Neural cell (in vitro differentiated cells): Measurements from ENCODE around the gene ZNF804B. TPM values are rescaled to one million over a fixed set of nuclear protein-coding genes. Genes with fewer than 3 reads are reported as not detected.

ENCODE experiments used
- H2AFZ ChIP-seq: fragments of 200-600, 300-800 bp; sonication (generic), shearing (Covaris generic); 2 replicates; pipeline ENCODE4 v1.6.0; 2014; ENCODE audit warnings: low read depth, mild to moderate bottlenecking, antibody characterized with exemption, low read length, moderate library complexity
- H3F3A ChIP-seq: fragments of 200-600 bp; shearing (Covaris generic); 2 replicates; pipeline ENCODE4 v1.6.1; 2016; ENCODE audit warnings: mild to moderate bottlenecking, moderate library complexity, mixed read lengths, antibody characterized with exemption, low read length; ENCODE audit not compliant: insufficient read depth, poor library complexity, severe bottlenecking
- H3K27ac ChIP-seq: fragments of 200-600, 300-800 bp; sonication (generic), shearing (Covaris generic); 2 replicates; pipeline ENCODE4 v1.5.1; 2014; ENCODE audit warnings: mild to moderate bottlenecking, low read length, moderate library complexity
- H3K27me3 ChIP-seq: fragments of 300-800, 200-600 bp; sonication (generic), shearing (Covaris generic); 2 replicates; pipeline ENCODE4 v1.6.0; 2014; ENCODE audit warnings: mild to moderate bottlenecking, low read depth, low read length, moderate library complexity; ENCODE audit not compliant: insufficient read depth
- H3K36me3 ChIP-seq: fragments of 300-800, 200-600 bp; sonication (generic), shearing (Covaris generic); 2 replicates; pipeline ENCODE4 v1.5.1; 2014; ENCODE audit warnings: mild to moderate bottlenecking, antibody characterized with exemption, low read length, moderate library complexity; ENCODE audit not compliant: insufficient read depth
- H3K4me2 ChIP-seq: fragments of 300-800, 200-600 bp; sonication (generic), shearing (Covaris generic); 2 replicates; pipeline ENCODE4 v1.6.0; 2014; ENCODE audit warnings: mild to moderate bottlenecking, low read length
- H3K4me3 ChIP-seq: fragments of 300-800, 200-600 bp; sonication (generic), shearing (Covaris generic); 2 replicates; pipeline ENCODE4 v1.5.1; 2014; ENCODE audit warnings: mild to moderate bottlenecking, low read length, moderate library complexity
- H3K79me2 ChIP-seq: fragments of 200-600 bp; shearing (Covaris generic); replicated peaks from 2 replicates; pipeline ENCODE4 v1.6.0; 2014; ENCODE audit warnings: mild to moderate bottlenecking, low read length, moderate library complexity; ENCODE audit not compliant: insufficient read depth
- H3K9ac ChIP-seq: fragments of 300-800, 200-600 bp; sonication (generic), shearing (Covaris generic); 2 replicates; pipeline ENCODE4 v1.6.1; 2016; ENCODE audit warnings: mild to moderate bottlenecking, low read length, mixed read lengths
- H3K9me2 ChIP-seq: fragments of 200-600 bp; shearing (Covaris generic); 2 replicates; pipeline ENCODE4 v1.6.1; 2016; ENCODE audit warnings: mild to moderate bottlenecking, low read length, mixed read lengths; ENCODE audit not compliant: insufficient read depth
- H3K9me3 ChIP-seq: fragments of 200-600, 300-800 bp; sonication (generic), shearing (Covaris generic); 2 replicates; pipeline ENCODE4 v1.6.1; 2016; ENCODE audit warnings: mild to moderate bottlenecking, mixed run types, low read length, moderate library complexity, mixed read lengths
- H4K20me1 ChIP-seq: fragments of 200-600 bp; shearing (Covaris generic); 2 replicates; pipeline ENCODE4 v1.6.1; 2016; ENCODE audit warnings: mild to moderate bottlenecking, mixed run types; ENCODE audit not compliant: insufficient read depth
- CTCF ChIP-seq: fragments of 450-650 bp; IDR thresholded peaks from 2 replicates; pipeline ENCODE4 v1.5.1; 2014; ENCODE audit warnings: antibody characterized with exemption, mild to moderate bottlenecking, moderate library complexity; ENCODE audit not compliant: poor library complexity, severe bottlenecking
- EP300 ChIP-seq: fragments of 450-650 bp; conservative IDR thresholded peaks from 2 replicates; pipeline ENCODE4 v1.6.1; 2014; ENCODE audit warnings: antibody characterized with exemption, mild to moderate bottlenecking, moderate library complexity; ENCODE audit not compliant: poor library complexity, severe bottlenecking
- EZH2 ChIP-seq: fragments of 200-600, 300-800 bp; shearing (Covaris generic), sonication (generic); IDR thresholded peaks from 2 replicates; pipeline ENCODE4 v1.6.1; 2014; ENCODE audit warnings: antibody characterized with exemption, low read length, borderline replicate concordance, mild to moderate bottlenecking; ENCODE audit not compliant: insufficient read depth, poor library complexity, severe bottlenecking
- MXI1 ChIP-seq: fragments of 450-650 bp; conservative IDR thresholded peaks from 2 replicates; pipeline ENCODE4 v1.6.1; 2014; ENCODE audit warnings: antibody characterized with exemption, mild to moderate bottlenecking; ENCODE audit not compliant: poor library complexity, severe bottlenecking
- POLR2AphosphoS5 ChIP-seq: IDR thresholded peaks from 2 replicates; pipeline ENCODE4 v1.6.1; 2012
- RAD21 ChIP-seq: fragments of 450-650 bp; conservative IDR thresholded peaks from 2 replicates; pipeline ENCODE4 v1.6.1; 2014; ENCODE audit warnings: antibody characterized with exemption, mild to moderate bottlenecking, moderate library complexity
- SMC3 ChIP-seq: fragments of 450-650 bp; conservative IDR thresholded peaks from 2 replicates; pipeline ENCODE4 v1.6.1; 2014; ENCODE audit warnings: antibody characterized with exemption, mild to moderate bottlenecking, moderate library complexity; ENCODE audit not compliant: poor library complexity
- TAF1 ChIP-seq: IDR thresholded peaks from 2 replicates; pipeline ENCODE4 v1.6.1; 2012; ENCODE audit warnings: low read depth
- polyA plus RNA-seq: library from polyadenylated mRNA; depleted of rRNA; stranded (reverse); fragments of >200 nt; gene quantifications from 2 replicates; pipeline ENCODE4 v1.2.3, GENCODE V29; 2014
- TF ChIP-seq, protein P1 (sequence below): IDR thresholded peaks from 2 replicates; pipeline ENCODE4 v1.6.1; 2012; ENCODE audit warnings: borderline replicate concordance

ZNF804B gene
- polyA plus RNA-seq, 1 donor from 2014 or later = 0.37 TPM

DNA sequence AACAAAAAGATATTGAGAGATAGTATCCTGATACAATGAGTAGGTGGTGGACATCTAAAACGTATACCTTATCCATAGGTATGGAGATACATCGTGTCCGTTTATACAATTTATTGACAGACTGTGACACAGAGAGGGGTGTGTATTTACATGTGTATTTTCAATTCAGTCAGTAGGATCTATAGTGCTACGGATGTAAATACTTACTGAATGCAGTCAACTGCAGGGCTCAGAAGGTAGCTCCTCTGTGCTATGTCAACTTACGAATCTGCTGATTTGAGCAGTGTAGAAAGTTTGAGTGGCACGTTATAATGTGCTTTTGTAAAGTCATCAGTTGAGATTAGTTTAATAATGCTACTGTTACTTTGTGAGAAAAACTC, 626 bp downstream of the ZNF804B start:
- Histone ChIP-seq H3K9ac (peak overlapping the region; percentile 61), H3F3A (no peaks in the 10 kb centered on the region), H3K4me2 (peak overlapping the region; percentile 49), H3K79me2 (no peaks in the 10 kb centered on the region), H3K36me3 (no peaks in the 10 kb centered on the region), H3K9me3 (no peaks in the 10 kb centered on the region), H3K27me3 (peaks cover 42% of the 10 kb centered on the region), H2AFZ (peak overlapping the region; percentile 49), H4K20me1 (no peaks in the 10 kb centered on the region), H3K4me3 (peak overlapping the region; percentile 83), H3K9me2 (no peaks in the 10 kb centered on the region), H3K27ac (no peak overlapping the region)
- TF ChIP-seq RAD21 (peak; percentile 5), POLR2AphosphoS5 (no peak)

DNA sequence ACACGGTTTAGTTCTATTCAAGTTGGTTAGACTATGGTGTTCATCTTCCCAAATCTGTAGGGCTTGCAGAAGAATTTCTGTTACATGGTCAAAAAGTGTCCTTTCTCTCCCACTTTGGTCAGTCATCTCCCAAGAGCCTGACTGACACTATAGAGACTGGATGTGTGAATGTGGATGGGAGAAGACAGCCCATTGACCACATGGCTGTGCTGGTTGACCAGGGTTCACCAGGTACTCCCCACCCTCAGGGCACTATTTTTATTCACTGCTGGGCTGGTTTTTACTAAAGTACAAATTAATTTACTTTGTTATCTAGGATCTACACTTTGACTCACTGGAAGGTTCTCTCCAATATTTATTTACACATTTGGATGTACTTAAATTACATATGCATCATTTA, 2.3 kb downstream of the ZNF804B start:
- no peak overlapping the region for H2AFZ ChIP-seq
- peaks cover 40% of the 10 kb centered on the region for H3K27me3 ChIP-seq
- H4K20me1 ChIP-seq = no peaks in the 10 kb centered on the region
- peak overlapping the region; percentile 42 for H3K4me3 ChIP-seq
- H3F3A ChIP-seq = no peaks in the 10 kb centered on the region
- H3K4me2 ChIP-seq = no peak overlapping the region
- TF ChIP-seq EZH2 (no peak), SMC3 (no peak)
- H3K79me2 ChIP-seq = no peaks in the 10 kb centered on the region
- no peak overlapping the region for H3K9ac ChIP-seq
- no peaks in the 10 kb centered on the region for H3K36me3 ChIP-seq
- no peaks in the 10 kb centered on the region for H3K9me3 ChIP-seq
- H3K27ac ChIP-seq = no peak overlapping the region
- H3K9me2 ChIP-seq = no peaks in the 10 kb centered on the region

GRCh38 chr7:88771417-88771816, 11.9 kb downstream of the ZNF804B start:
- Histone ChIP-seq H2AFZ (no peak overlapping the region), H3K27me3 (no peaks in the 10 kb centered on the region), H4K20me1 (no peaks in the 10 kb centered on the region), H3K4me3 (no peak overlapping the region), H3K4me2 (no peak overlapping the region), H3K79me2 (no peaks in the 10 kb centered on the region), H3K27ac (no peak overlapping the region), H3K9ac (no peak overlapping the region), H3F3A (no peaks in the 10 kb centered on the region), H3K9me2 (no peaks in the 10 kb centered on the region), H3K9me3 (no peaks in the 10 kb centered on the region), H3K36me3 (no peaks in the 10 kb centered on the region)
- TF ChIP-seq TAF1 = no peak
- TF ChIP-seq EZH2 = no peak
- TF ChIP-seq, protein P1, sequence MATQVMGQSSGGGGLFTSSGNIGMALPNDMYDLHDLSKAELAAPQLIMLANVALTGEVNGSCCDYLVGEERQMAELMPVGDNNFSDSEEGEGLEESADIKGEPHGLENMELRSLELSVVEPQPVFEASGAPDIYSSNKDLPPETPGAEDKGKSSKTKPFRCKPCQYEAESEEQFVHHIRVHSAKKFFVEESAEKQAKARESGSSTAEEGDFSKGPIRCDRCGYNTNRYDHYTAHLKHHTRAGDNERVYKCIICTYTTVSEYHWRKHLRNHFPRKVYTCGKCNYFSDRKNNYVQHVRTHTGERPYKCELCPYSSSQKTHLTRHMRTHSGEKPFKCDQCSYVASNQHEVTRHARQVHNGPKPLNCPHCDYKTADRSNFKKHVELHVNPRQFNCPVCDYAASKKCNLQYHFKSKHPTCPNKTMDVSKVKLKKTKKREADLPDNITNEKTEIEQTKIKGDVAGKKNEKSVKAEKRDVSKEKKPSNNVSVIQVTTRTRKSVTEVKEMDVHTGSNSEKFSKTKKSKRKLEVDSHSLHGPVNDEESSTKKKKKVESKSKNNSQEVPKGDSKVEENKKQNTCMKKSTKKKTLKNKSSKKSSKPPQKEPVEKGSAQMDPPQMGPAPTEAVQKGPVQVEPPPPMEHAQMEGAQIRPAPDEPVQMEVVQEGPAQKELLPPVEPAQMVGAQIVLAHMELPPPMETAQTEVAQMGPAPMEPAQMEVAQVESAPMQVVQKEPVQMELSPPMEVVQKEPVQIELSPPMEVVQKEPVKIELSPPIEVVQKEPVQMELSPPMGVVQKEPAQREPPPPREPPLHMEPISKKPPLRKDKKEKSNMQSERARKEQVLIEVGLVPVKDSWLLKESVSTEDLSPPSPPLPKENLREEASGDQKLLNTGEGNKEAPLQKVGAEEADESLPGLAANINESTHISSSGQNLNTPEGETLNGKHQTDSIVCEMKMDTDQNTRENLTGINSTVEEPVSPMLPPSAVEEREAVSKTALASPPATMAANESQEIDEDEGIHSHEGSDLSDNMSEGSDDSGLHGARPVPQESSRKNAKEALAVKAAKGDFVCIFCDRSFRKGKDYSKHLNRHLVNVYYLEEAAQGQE = no peak
- TF ChIP-seq RAD21 = no peak
- no peak for TF ChIP-seq CTCF
- TF ChIP-seq POLR2AphosphoS5 = no peak
- TF ChIP-seq SMC3 = no peak
- TF ChIP-seq EP300 = no peak
- TF ChIP-seq MXI1 = no peak
